GM21390 (cell line): ENCODE data around the gene HAGH.

Experiments used
- ATAC-seq: cut with Tn5 transposase; IDR thresholded peaks from one replicate; pipeline ENCODE4 v1.9.1; 2021; ENCODE audit not compliant: unreplicated experiment

The HAGH gene

DNA sequence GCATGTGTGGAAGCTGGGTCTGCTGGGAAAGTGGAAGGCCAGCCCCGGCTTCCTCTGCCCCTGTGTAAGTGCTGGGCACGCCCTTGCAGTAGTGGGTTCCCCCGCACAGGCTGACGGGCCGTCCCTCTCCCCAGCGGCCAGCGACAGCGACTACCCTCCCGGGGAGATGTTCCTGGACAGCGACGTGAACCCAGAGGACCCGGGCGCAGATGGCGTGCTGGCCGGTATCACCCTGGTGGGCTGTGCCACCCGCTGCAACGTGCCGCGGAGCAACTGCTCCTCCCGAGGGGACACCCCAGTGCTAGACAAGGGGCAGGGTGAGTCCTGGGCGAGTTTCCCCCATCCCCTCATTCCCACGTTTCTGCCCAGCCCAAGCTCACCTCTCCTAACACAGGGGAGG is 60.8 kb downstream of the HAGH start:
- ATAC-seq = no peak

DNA sequence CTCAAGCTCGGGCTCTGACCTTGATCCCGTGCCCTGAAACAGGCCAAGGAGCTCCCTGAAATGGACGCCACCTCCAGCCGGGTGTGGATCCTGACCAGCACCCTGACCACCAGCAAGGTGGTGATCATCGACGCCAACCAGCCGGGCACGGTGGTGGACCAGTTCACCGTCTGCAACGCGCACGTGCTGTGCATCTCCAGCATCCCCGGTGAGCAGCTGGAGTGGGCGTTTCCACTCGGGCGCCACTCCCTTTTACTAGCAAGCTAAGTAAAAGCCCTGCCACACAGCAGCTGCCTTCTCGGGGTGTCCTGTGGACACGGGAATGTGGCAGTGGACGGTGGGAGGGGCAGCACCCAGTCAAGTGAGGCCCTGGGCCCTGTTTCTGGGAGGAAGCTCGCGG is 61.7 kb downstream of the HAGH start:
- no peak for ATAC-seq

DNA sequence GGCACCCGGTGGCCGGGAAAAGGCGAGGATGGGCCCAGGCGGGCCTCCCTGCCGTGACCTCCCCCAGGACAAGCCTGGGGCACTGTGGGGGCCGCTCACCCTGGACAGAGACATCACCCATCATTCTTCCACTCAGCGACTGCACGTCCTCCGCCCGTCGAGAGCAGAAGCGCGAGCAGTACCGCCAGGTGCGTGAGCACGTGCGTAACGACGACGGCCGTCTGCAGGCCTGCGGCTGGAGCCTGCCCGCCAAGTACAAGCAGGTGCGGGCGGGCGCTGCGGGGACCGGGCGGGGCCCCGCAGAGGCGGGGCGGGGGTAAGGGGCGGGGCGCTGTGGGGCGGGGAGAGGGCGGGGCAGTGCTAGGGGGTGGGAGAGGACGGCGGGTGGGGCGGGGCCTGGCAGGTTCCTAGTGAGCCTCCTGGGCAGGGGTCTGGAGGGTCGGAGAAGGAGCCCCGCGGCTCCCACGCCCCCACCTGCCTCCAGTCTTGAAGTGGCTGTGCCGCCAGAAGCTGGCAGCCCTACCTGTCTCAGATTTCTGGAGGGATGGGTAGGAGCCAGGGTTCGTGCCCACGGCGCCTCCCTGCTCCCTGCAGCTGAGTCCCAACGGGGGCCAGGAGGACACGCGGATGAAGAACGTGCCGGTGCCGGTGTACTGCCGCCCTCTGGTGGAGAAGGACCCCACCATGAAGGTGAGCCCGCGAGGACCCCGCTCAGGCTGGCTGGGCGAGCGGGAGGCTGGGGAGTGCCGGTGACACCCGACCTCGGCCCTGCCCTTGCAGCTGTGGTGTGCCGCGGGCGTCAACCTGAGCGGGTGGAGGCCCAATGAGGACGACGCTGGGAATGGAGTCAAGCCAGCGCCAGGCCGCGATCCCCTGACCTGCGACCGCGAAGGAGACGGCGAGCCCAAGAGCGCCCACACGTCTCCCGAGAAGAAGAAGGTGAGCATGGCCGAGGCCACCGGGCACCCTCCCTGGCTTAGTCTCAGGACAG is 62.8 kb downstream of the HAGH start:
- ATAC-seq = no peak

DNA sequence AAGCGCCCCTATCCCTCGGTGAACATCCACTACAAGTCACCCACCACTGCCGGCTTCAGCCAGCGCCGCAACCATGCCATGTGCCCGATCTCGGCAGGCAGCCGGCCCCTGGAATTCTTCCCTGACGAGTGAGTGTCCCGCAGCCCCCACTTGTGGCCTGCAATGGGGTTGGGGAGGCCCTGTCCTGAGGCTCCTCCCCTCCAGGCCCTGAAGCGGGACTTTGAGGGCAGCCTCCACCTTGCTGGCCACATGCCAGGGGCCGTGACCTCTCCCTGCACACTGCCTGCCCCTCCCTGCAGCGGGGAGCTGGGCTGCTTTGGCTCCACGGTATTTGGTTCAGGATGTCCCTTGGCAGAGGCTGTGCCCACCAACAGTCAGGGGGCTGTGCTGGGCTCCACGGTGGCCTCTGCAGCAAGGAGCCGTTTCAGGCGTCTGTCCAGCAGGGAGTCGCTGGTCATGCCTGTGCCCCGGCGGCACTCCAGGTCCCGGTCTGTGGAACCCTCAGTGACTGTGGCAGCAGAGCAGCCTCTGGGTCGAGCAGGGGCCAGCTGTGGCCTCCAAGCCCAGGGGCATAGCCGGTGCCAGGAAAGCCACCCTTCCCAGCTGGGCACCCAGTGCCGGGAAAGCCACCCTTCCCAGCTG is 63.6 kb downstream of the HAGH start:
- no peak for ATAC-seq

DNA sequence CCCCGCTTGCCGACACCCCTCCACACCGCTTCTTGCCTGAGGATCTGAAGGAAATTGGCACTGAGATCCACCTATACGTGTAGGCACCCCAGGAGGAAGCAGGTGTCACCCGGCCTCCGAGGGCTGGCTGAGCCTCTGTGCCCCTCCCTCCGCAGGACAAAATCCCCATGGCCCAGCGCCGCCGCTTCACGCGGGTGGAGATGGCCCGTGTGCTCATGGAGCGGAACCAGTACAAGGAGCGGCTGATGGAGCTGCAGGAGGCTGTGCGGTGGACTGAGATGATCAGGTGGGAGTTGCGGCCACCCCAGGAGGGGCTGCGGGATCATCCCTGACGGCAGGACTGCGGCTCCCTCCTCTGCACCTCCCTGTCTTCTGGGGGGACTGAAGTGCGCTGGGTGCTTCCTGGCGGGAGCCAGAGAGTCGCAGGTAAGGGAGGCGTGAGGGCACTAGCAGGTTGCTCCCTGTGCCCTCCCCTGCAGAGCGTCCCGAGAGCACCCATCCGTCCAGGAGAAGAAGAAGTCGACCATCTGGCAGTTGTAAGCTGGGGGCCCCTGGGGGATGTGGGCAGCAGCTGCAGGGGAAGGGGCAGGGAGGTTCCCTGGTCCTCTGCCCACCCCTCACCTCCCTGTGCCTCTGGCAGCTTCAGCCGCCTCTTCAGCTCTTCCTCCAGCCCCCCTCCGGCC is 64.3 kb downstream of the HAGH start:
- ATAC-seq = no peak

DNA sequence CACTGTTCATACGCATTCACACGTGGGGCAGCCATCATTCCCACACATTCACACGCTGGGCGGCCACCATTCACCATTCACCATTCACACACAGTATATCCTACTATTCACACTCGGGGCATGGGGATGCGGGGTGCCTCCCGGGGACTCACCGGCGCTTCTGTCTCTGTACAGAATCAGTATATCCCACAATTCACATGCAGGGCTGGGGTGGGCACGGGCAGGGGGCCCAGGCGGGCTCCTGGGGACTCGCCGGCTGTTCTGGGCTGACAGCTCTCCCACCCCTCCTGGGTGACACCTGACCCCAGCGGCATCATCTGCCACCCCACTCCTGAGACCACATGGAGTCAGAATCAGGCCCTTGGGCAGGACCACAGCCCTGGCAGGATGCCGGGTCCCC is 64.9 kb downstream of the HAGH start:
- no peak for ATAC-seq

DNA sequence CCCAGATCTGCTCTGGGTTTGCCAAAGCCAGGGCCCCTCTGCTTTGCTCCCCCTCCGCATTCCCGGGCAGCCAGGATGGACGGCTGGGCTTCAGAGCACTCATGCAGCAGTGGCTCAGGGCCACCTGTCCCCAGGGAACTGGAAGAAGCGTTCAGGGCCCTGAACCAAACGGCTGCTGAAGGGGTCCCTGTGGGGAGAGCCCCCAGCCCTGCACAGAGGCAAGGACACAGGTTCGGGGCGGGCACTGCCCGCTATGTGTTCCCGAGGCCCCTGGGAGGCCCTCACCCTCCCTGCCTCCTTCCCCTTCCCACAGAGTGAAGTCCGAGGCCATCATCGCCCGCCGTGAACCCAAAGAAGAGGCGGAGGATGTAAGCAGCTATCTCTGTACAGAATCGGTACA is 65.7 kb downstream of the HAGH start:
- ATAC-seq = no peak

DNA sequence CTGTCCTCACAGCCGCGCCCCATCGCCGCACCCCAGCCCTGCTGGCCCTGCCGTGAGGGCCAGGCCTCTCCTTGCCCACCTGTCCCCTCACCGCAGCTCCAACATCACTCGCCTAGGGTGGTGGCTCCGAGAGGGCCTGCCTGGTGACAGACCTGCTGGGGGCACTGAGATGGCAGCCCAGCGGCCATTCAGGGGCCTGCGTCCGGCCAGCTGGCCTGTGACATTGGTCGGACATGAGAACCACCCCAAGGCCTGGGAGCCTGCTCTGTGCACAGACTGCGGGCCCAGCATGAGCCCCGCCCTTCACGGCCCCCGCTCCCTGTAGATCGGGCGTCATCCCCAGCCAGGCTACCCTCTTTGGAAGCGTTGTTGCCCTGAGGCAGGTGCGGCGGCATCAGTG is 67.1 kb downstream of the HAGH start:
- no peak for ATAC-seq

DNA sequence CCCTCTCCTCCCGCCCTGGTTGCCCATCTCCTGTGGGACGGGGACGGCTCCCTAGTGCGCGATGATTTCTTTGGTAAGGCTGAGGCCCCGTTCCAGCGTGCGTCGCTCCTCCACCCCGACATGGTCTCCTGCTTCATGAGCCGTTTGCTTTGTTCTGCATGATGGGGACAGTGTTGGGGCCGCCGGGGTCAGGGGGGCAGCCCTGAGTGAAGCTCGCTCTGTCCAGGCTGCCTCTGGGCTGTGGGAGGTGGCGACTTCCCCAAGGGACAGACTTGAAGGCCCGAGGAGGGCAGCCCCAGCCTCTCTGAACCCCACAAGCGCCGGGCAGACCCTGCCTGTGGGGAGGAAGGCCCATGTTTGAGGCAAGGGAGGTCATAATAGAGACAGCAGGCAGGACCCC is 67.7 kb downstream of the HAGH start:
- no peak for ATAC-seq

DNA sequence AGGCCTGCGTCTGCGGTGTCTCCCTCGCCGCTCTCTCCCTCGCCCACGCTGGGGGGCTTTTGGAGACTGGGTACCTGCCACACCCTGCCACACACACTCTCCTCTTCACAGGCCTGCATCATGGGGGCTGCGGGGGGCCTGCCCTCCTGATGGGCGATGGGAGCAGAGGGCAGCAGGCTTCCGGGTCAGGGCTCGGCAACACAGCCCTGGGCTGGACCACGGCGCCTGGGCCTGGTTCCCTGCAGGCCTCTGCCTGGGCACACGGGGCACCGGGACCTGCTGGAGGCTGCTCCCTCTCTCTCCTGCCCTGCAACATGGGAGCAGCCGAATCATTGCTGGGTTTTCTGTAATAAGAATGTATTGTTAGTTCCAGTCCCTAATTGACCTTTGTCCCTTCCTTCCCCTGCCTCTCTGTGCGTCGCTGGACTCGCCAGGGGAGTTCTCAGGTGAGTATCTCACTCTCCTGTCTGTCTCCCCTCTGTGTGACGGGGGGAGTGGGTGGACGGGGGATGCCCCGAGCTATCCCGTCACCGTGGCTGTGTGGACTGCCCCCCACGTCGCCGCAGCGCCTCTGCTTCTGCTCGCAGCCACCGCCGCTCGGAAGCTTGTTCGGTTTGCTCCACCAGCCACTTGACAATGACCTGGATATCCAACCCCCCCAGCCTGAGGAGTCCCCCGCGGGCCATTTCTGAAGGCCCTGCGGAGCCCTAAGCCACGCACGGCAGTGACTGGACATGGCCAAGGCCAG is 68.7 kb downstream of the HAGH start:
- no peak for ATAC-seq
